GM23338 (cell line): ENCODE results near the gene FBN2. TPM values are rescaled to one million over a fixed set of nuclear protein-coding genes. Genes with fewer than 3 reads are reported as not detected.
A peak's percentile ranks its signal among the peaks of the same experiment; 100 is the strongest.

Source experiments
- ATAC-seq: fragments of 200-7000 bp; cut with Tn5 transposase; 3 replicates; pipeline ENCODE4 v1.9.1; 2020
- DNase-seq: peaks from one replicate; pipeline ENCODE4 v3.0.0-alpha.2; 2015; ENCODE audit warnings: low spot score
- H2AFZ ChIP-seq: fragments of 200-600 bp; sonication (generic); 2 replicates; pipeline ENCODE4 v1.8.0; 2016; ENCODE audit warnings: antibody characterized with exemption, mild to moderate bottlenecking, moderate library complexity
- H3F3A ChIP-seq: fragments of 200-600 bp; sonication (generic); replicated peaks from 2 replicates; pipeline ENCODE4 v1.8.0; 2017; ENCODE audit warnings: antibody characterized with exemption, mixed run types, low read depth
- H3K27ac ChIP-seq: fragments of 200-600 bp; sonication (generic); 2 replicates; pipeline ENCODE4 v1.6.1; 2016; ENCODE audit warnings: low read depth
- H3K27me3 ChIP-seq: fragments of 200-600 bp; sonication (generic); 2 replicates; pipeline ENCODE4 v1.8.0; 2016; ENCODE audit warnings: mild to moderate bottlenecking, mixed run types, moderate library complexity; ENCODE audit not compliant: insufficient read depth
- H3K36me3 ChIP-seq: fragments of 200-600 bp; sonication (generic); 2 replicates; pipeline ENCODE4 v1.8.0; 2016; ENCODE audit warnings: mild to moderate bottlenecking; ENCODE audit not compliant: insufficient read depth
- H3K4me1 ChIP-seq: fragments of 200-600 bp; sonication (generic); 2 replicates; pipeline ENCODE4 v1.8.0; 2016; ENCODE audit warnings: mild to moderate bottlenecking, moderate library complexity; ENCODE audit not compliant: insufficient read depth
- H3K4me2 ChIP-seq: fragments of 200-600 bp; sonication (generic); 2 replicates; pipeline ENCODE4 v1.7.1; 2017; ENCODE audit warnings: mixed run types
- H3K4me3 ChIP-seq: fragments of 200-600 bp; sonication (generic); 2 replicates; pipeline ENCODE4 v1.6.1; 2016; ENCODE audit warnings: mixed run types
- H3K79me2 ChIP-seq: fragments of 200-600 bp; sonication (generic); replicated peaks from 2 replicates; pipeline ENCODE4 v1.8.0; 2017; ENCODE audit warnings: mild to moderate bottlenecking; ENCODE audit not compliant: insufficient read depth
- H3K9me2 ChIP-seq: fragments of 200-600 bp; sonication (generic); 2 replicates; pipeline ENCODE4 v1.8.0; 2017; ENCODE audit not compliant: insufficient read depth
- H4K20me1 ChIP-seq: fragments of 200-600 bp; sonication (generic); replicated peaks from 2 replicates; pipeline ENCODE4 v1.8.0; 2017; ENCODE audit warnings: mild to moderate bottlenecking; ENCODE audit not compliant: insufficient read depth
- H3K27ac Mint-ChIP-seq: 2 replicates; pipeline ENCODE4 v1.8.0; 2020; ENCODE audit warnings: inconsistent platforms, mild to moderate bottlenecking, moderate library complexity, mixed read lengths
- H3K27me3 Mint-ChIP-seq: 3 replicates; pipeline ENCODE4 v1.8.0; 2022; ENCODE audit warnings: low read depth, mild to moderate bottlenecking, moderate library complexity, mixed read lengths, inconsistent platforms; ENCODE audit not compliant: insufficient read depth, poor library complexity
- H3K36me3 Mint-ChIP-seq: 3 replicates; pipeline ENCODE4 v1.8.0; 2021; ENCODE audit warnings: low read depth, mild to moderate bottlenecking, inconsistent platforms, moderate library complexity, mixed read lengths
- H3K4me1 Mint-ChIP-seq: 3 replicates; pipeline ENCODE4 v1.8.0; 2020; ENCODE audit warnings: mild to moderate bottlenecking, inconsistent platforms, mixed read lengths
- H3K4me3 Mint-ChIP-seq: 3 replicates; pipeline ENCODE4 v1.8.0; 2021; ENCODE audit warnings: moderate library complexity, mild to moderate bottlenecking, inconsistent platforms, mixed read lengths
- H3K9me3 Mint-ChIP-seq: 3 replicates; pipeline ENCODE4 v1.8.0; 2020; ENCODE audit warnings: moderate library complexity, mild to moderate bottlenecking, inconsistent platforms, mixed read lengths
- CREB1 ChIP-seq: fragments of 250-450 bp; sonication (Bioruptor Pico); IDR thresholded peaks from 2 replicates; pipeline ENCODE4 v1.5.0; 2020; ENCODE audit warnings: low read depth, mild to moderate bottlenecking, moderate library complexity
- CTCF ChIP-seq, 2 experiments: fragments of 200-600 bp in 1 of 2; sonication (generic) in 1 of 2; conservative IDR thresholded peaks; 2 replicates each; pipeline versions ENCODE4 v1.5.1 to v1.6.1; 2016 to 2017; ENCODE audit warnings: antibody characterized with exemption in 2 of 2, low read depth in 2 of 2, mild to moderate bottlenecking in 2 of 2, moderate library complexity in 1 of 2
- ETS1 ChIP-seq: IDR thresholded peaks from 2 replicates; pipeline ENCODE4 v1.6.1; 2016; ENCODE audit warnings: antibody characterized with exemption
- EZH2 ChIP-seq: fragments of 200-600 bp; sonication (generic); IDR thresholded peaks from one replicate; pipeline ENCODE4 v1.8.0; 2017; ENCODE audit warnings: antibody characterized with exemption, mild to moderate bottlenecking, low read depth; ENCODE audit not compliant: unreplicated experiment
- EZH2phosphoT487 ChIP-seq: fragments of 200-600 bp; sonication (generic); IDR thresholded peaks from one replicate; pipeline ENCODE4 v1.8.1; 2018; ENCODE audit warnings: antibody characterized with exemption; ENCODE audit not compliant: unreplicated experiment
- JUNB ChIP-seq: IDR thresholded peaks from one replicate; pipeline ENCODE4 v1.6.1; 2016; ENCODE audit warnings: antibody characterized with exemption; ENCODE audit not compliant: unreplicated experiment
- REST ChIP-seq: IDR thresholded peaks from one replicate; pipeline ENCODE4 v1.6.1; 2018; ENCODE audit warnings: antibody characterized with exemption; ENCODE audit not compliant: unreplicated experiment
- STAT1 ChIP-seq: IDR thresholded peaks from one replicate; pipeline ENCODE4 v1.6.1; 2016; ENCODE audit warnings: antibody characterized with exemption; ENCODE audit not compliant: unreplicated experiment
- ZNF331 ChIP-seq: fragments of 250-450 bp; sonication (Bioruptor Pico); IDR thresholded peaks from 2 replicates; pipeline ENCODE4 v1.5.0; 2020; ENCODE audit warnings: low read depth, mild to moderate bottlenecking, moderate library complexity
- ZNF462 ChIP-seq: fragments of 250-450 bp; sonication (Bioruptor Pico); IDR thresholded peaks from 2 replicates; pipeline ENCODE4 v1.5.0; 2020; ENCODE audit warnings: mild to moderate bottlenecking, moderate library complexity
- polyA plus RNA-seq: library from polyadenylated mRNA; unstranded; fragments of >200 nt; fragmentation: Nextera tagmentation; extraction: Ambion mirVana; gene quantifications from 2 replicates; pipeline ENCODE4 v1.2.1, GENCODE V29; 2016
- total RNA-seq: library from RNA; depleted of rRNA; stranded (reverse); fragments of >200 nt; shearing (Covaris generic); gene quantifications from 2 replicates; pipeline ENCODE4 v1.2.3, GENCODE V29; 2014

The FBN2 gene
- total and polyA plus RNA-seq, 2 experiments from 2014 or later: 2.6 to 13.6 TPM

- TF ChIP-seq CTCF (conservative IDR thresholded peaks at IDR 0.05; ENCODE audit: low read depth in 2 of 2) (no peak), CREB1 (CRISPR knock-in tag) (no peak)
Measured at GRCh38 chr5:128273736-128274135, 264.3 kb downstream of the FBN2 start (continued).

GRCh38 chr5:128271859-128272464, 266.1 kb downstream of the FBN2 start:
- DNase-seq (peak; percentile 31), ATAC-seq (no peak; the same call in 2 of the 3 replicates)
- no peaks in the 10 kb centered on the region; the same call in 1 of the 2 replicates for H3K9me2 ChIP-seq
- H3K79me2 ChIP-seq: no peaks in the 10 kb centered on the region
- H3K27me3 Mint-ChIP-seq: no peaks in the 10 kb centered on the region
- H3K27me3 ChIP-seq: no peaks in the 10 kb centered on the region
- no peaks in the 10 kb centered on the region for H3F3A ChIP-seq
- peaks cover 17% of the 10 kb centered on the region; the same call in 2 of the 3 replicates for H3K4me1 Mint-ChIP-seq
- H3K9me3 Mint-ChIP-seq: no peaks in the 10 kb centered on the region
- no peak overlapping the region for H3K4me3 Mint-ChIP-seq
- H3K36me3 ChIP-seq: no peaks in the 10 kb centered on the region
- H3K27ac ChIP-seq: no peak overlapping the region
- H3K4me3 ChIP-seq: no peak overlapping the region
- H3K4me2 ChIP-seq: no peak overlapping the region
- peak overlapping the region; percentile 83 for H3K27ac Mint-ChIP-seq
- H4K20me1 ChIP-seq: no peaks in the 10 kb centered on the region
- H3K4me1 ChIP-seq: peaks cover 11% of the 10 kb centered on the region
- no peak overlapping the region for H2AFZ ChIP-seq
- peaks cover 12% of the 10 kb centered on the region for H3K36me3 Mint-ChIP-seq
- TF ChIP-seq ZNF462 (CRISPR knock-in tag) (no peak), REST (no peak), EZH2 (no peak), JUNB (no peak), ZNF331 (CRISPR knock-in tag) (no peak), ETS1 (no peak), STAT1 (no peak), EZH2phosphoT487 (no peak)
